Measurements from ENCODE around the gene ABCC8. TPM values are rescaled to one million over a fixed set of nuclear protein-coding genes. Genes with fewer than 3 reads are reported as not detected.

ABCC8 gene
- total and polyA plus RNA-seq, 2 of the 8 experiments (the other 6 are each of a cell fraction or from before 2014, with no cell fraction given) = 3.7 to 4.9 TPM

DNA sequence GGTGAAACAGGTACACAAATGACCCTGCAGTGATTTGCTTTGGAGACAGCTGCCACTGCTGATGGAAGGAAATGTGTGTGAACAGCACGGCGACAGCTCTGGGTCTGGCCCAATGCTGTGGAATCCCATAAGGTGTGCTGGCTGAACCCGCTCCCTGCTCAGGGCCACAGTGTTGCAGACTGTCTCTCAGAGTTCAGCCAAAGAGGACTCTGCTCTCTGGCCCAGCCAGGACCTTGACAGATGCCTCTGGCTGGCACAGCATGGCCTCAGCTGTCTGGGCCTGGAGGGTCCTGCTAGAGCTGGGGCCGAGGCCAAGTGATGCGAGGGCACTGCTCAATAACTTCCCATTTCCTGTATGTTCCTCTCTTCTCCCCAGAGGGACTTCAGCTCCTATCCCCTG lies 5.3 kb upstream of the ABCC8 start:
- H3K27ac ChIP-seq (ENCODE audit: low read depth, low read length) = no peak overlapping the region
- 0 out of 2 replicates have a peak overlapping the region, but pooled peaks have one; percentile 47 for H2AK5ac ChIP-seq (ENCODE audit: low read depth, low read length)
- H3K4me2 ChIP-seq (ENCODE audit: insufficient read depth in 1 of 2, low read depth in 2 of 2, low read length in 2 of 2) = no peak overlapping the region
- no peak overlapping the region for H3K4ac ChIP-seq (replicated peaks; ENCODE audit: insufficient read length, low read depth, low read length)
- H4K20me1 ChIP-seq (replicated peaks in 1 of 2; ENCODE audit: control insufficient read depth in 1 of 2, insufficient read depth in 2 of 2, low read length in 2 of 2) = peaks cover 0 to 3% of the 10 kb centered on the region in 2 experiments
- no peak overlapping the region for H2BK20ac ChIP-seq (ENCODE audit: low read length)
- no peaks in the 10 kb centered on the region for H3K79me1 ChIP-seq (ENCODE audit: low read depth, low read length)
- H2BK12ac ChIP-seq (ENCODE audit: low read depth, low read length) = no peak overlapping the region
- no peak overlapping the region for H3K56ac ChIP-seq (replicated peaks; ENCODE audit: insufficient read length, low read depth, low read length)
- no peak overlapping the region for H2AFZ ChIP-seq (ENCODE audit: low read length)
- DNase-seq (ENCODE audit: low read depth in 1 of 2, low spot score in 2 of 2) (no peak), FAIRE-seq (no peak)
- 90% methylated on average over 5 of the region's 5 CpGs; no CpG with 5 or more reads in 1 of the 2 experiments for WGBS, 2 experiments (ENCODE audit: extremely low coverage in 1 of 2, insufficient coverage in 1 of 2, insufficient read length in 1 of 2, insufficient replicate concordance in 2 of 2, low coverage in 1 of 2, low lambda C conversion rate in 2 of 2, missing lambda C conversion rate in 1 of 2)
- no peak overlapping the region for H3K18ac ChIP-seq (ENCODE audit: extremely low read depth, low read length)
- no peak overlapping the region for H3K4me3 ChIP-seq (ENCODE audit: extremely low read depth in 1 of 4, insufficient read depth in 2 of 4, low read depth in 3 of 4, low read length in 4 of 4)
- no peaks in the 10 kb centered on the region for H3K9me3 ChIP-seq (ENCODE audit: insufficient read depth in 2 of 2, low read depth in 1 of 2, low read length in 1 of 2)
- no peaks in the 10 kb centered on the region for H3K79me2 ChIP-seq (ENCODE audit: control insufficient read depth in 1 of 2, insufficient read depth in 2 of 2, low read length in 2 of 2)
- no peak overlapping the region for H4K8ac ChIP-seq (ENCODE audit: extremely low read depth, insufficient read depth, low read length)
- peaks cover 6 to 25% (median 19%) of the 10 kb centered on the region in 4 experiments for H3K27me3 ChIP-seq (replicated peaks in 1 of 4; ENCODE audit: control insufficient read depth in 3 of 4, extremely low read depth in 1 of 4, insufficient read depth in 3 of 4, low read length in 3 of 4)
- H3K36me3 ChIP-seq (ENCODE audit: control insufficient read depth in 2 of 4, insufficient read depth in 4 of 4, low read length in 3 of 4) = no peaks in the 10 kb centered on the region
- H4K5ac ChIP-seq (ENCODE audit: insufficient read length, low read depth, low read length) = no peak overlapping the region
- peaks cover 3% of the 10 kb centered on the region for H3K23me2 ChIP-seq (ENCODE audit: low read depth, low read length)
- H2BK5ac ChIP-seq (ENCODE audit: low read depth, low read length) = no peak overlapping the region
- ChIA-PET CTCF (ENCODE audit: partially characterized antibody) (interaction anchor here (1.1 to 3.3 kb wide), 10 partner anchors 9 to 95 kb away, joined by 3 to 14 read pairs (median 6); no protein-coding TSS in a partner anchor), POLR2A (ENCODE audit: partially characterized antibody) (no interaction called here)
- H2BK120ac ChIP-seq (replicated peaks; ENCODE audit: low read depth, low read length) = no peak overlapping the region
- no peak overlapping the region for H4K91ac ChIP-seq (replicated peaks; ENCODE audit: insufficient read length, low read length)
- H3K23ac ChIP-seq (ENCODE audit: insufficient read length) = no peak overlapping the region
- H3K9ac ChIP-seq (replicated peaks in 1 of 4; ENCODE audit: extremely low read depth in 1 of 4, low read depth in 3 of 4, low read length in 3 of 4) = no peak overlapping the region
- no peak overlapping the region for H2BK15ac ChIP-seq (ENCODE audit: low read length)
- H3K4me1 ChIP-seq (replicated peaks in 1 of 4; ENCODE audit: control insufficient read depth in 3 of 4, insufficient read depth in 4 of 4, low read length in 3 of 4) = peaks cover 0 to 6% (median 3%) of the 10 kb centered on the region in 4 experiments; a peak in 4 of 7 replicates
- TF ChIP-seq SUZ12 (IDR thresholded peaks at IDR 0.05; ENCODE audit: low read length) (no peak), BACH1 (IDR thresholded peaks at IDR 0.05; ENCODE audit: low read length) (no peak), TBP (IDR thresholded peaks at IDR 0.05; ENCODE audit: low read depth, low read length) (no peak), EP300 (IDR thresholded peaks at IDR 0.05; ENCODE audit: borderline replicate concordance in 1 of 2, low read depth in 2 of 2, low read length in 2 of 2) (no peak), SP4 (IDR thresholded peaks at IDR 0.05; ENCODE audit: low read length) (no peak), POLR2A (IDR thresholded peaks at IDR 0.05; ENCODE audit: control extremely low read depth in 1 of 2, low read depth in 2 of 2, low read length in 2 of 2) (no peak), POU5F1 (IDR thresholded peaks at IDR 0.05; ENCODE audit: low read depth, low read length) (no peak), TEAD4 (IDR thresholded peaks at IDR 0.05; ENCODE audit: low read depth, low read length) (no peak), SP2 (IDR thresholded peaks at IDR 0.05; ENCODE audit: low read length) (no peak)
- TF ChIP-seq, protein P1, sequence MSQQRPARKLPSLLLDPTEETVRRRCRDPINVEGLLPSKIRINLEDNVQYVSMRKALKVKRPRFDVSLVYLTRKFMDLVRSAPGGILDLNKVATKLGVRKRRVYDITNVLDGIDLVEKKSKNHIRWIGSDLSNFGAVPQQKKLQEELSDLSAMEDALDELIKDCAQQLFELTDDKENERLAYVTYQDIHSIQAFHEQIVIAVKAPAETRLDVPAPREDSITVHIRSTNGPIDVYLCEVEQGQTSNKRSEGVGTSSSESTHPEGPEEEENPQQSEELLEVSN (IDR thresholded peaks at IDR 0.05) = no peak
- no peak overlapping the region for H3K14ac ChIP-seq (ENCODE audit: insufficient read length)
